ENCODE data around the gene P4HB. TPM values are rescaled to one million over a fixed set of nuclear protein-coding genes. Genes with fewer than 3 reads are reported as not detected.

Gene P4HB
- total and polyA plus RNA-seq, 12 donors, result 546 to 2,717 (median 934) TPM

GRCh38 chr17:81810892-81811704 lies 49.2 kb downstream of the P4HB start:
- no peak overlapping the region for H3K27ac ChIP-seq
- TF ChIP-seq CTCF (IDR thresholded peaks at IDR 0.05) (no peak), POLR2A (IDR thresholded peaks at IDR 0.05) (no peak)
- H3K36me3 ChIP-seq (replicated peaks in 1 of 2), result no peaks in the 10 kb centered on the region
- no peaks in the 10 kb centered on the region for H3K4me1 ChIP-seq (replicated peaks in 1 of 2)
- DNase-seq, result no peak
- no peaks in the 10 kb centered on the region for H3K9me3 ChIP-seq (replicated peaks in 1 of 3)
- WGBS, 4 donors, result 78 to 82% (median 81%) methylated on average over 12 to 42 of the region's 42 CpGs
- peaks cover 7% of the 10 kb centered on the region for H3K27me3 ChIP-seq
- intact Hi-C loops (cut with DNase I), result no loop called here
- no peak overlapping the region for H3K4me3 ChIP-seq

GRCh38 chr17:81810476-81810875 lies 49.9 kb downstream of the P4HB start:
- H3K27ac ChIP-seq, result no peak overlapping the region
- no peaks in the 10 kb centered on the region for H3K4me1 ChIP-seq (replicated peaks in 1 of 2)
- H3K27me3 ChIP-seq, result peaks cover 13% of the 10 kb centered on the region
- TF ChIP-seq CTCF (IDR thresholded peaks at IDR 0.05) (no peak), POLR2A (IDR thresholded peaks at IDR 0.05) (no peak)
- intact Hi-C loops (cut with DNase I), result no loop called here
- no peak overlapping the region for H3K4me3 ChIP-seq
- no peaks in the 10 kb centered on the region for H3K9me3 ChIP-seq (replicated peaks in 1 of 3)
- no peak for DNase-seq
- H3K36me3 ChIP-seq (replicated peaks in 1 of 2), result no peaks in the 10 kb centered on the region
- 65 to 73% (median 69%) methylated on average over 6 to 8 of the region's 8 CpGs for WGBS, 4 donors

- 53 to 72% (median 63%) methylated on average over 6 to 7 of the region's 7 CpGs for WGBS, 4 donors
- Histone ChIP-seq H3K27ac (no peak overlapping the region), H3K4me3 (no peak overlapping the region), H3K36me3 (replicated peaks in 1 of 2) (no peaks in the 10 kb centered on the region), H3K4me1 (replicated peaks in 1 of 2) (peaks cover 0 to under 1% of the 10 kb centered on the region in 2 donors), H3K27me3 (peaks cover 19% of the 10 kb centered on the region), H3K9me3 (replicated peaks in 1 of 3) (no peaks in the 10 kb centered on the region)
- intact Hi-C loops (cut with DNase I), result no loop called here
- TF ChIP-seq POLR2A (IDR thresholded peaks at IDR 0.05) (no peak), CTCF (IDR thresholded peaks at IDR 0.05) (no peak)
- no peak for DNase-seq
These were observed 50.8 kb downstream of the P4HB start for GRCh38 chr17:81809556-81809998.

- WGBS, 4 donors, result 62 to 71% (median 68%) methylated on average over 12 to 20 of the region's 20 CpGs
These were observed 51.4 kb downstream of the P4HB start for GRCh38 chr17:81808778-81809555.

More at GRCh38 chr17:81808778-81809555, 51.4 kb downstream of the P4HB start:
- Histone ChIP-seq H3K27me3 (peaks cover 25% of the 10 kb centered on the region), H3K4me1 (replicated peaks in 1 of 2) (peaks cover 0 to 6% of the 10 kb centered on the region in 2 donors), H3K4me3 (no peak overlapping the region), H3K36me3 (replicated peaks in 1 of 2) (no peaks in the 10 kb centered on the region), H3K9me3 (replicated peaks in 1 of 3) (no peaks in the 10 kb centered on the region), H3K27ac (no peak overlapping the region)
- no peak for DNase-seq
- intact Hi-C loops (cut with DNase I), result no loop called here
- no peak for TF ChIP-seq CTCF (IDR thresholded peaks at IDR 0.05)
